ENCODE data around the gene MYBBP1A. TPM values are rescaled to one million over a fixed set of nuclear protein-coding genes. Genes with fewer than 3 reads are reported as not detected.

The MYBBP1A gene
- total RNA-seq, 2 donors from 2014 or later, result 21.4 to 58.7 TPM

DNA sequence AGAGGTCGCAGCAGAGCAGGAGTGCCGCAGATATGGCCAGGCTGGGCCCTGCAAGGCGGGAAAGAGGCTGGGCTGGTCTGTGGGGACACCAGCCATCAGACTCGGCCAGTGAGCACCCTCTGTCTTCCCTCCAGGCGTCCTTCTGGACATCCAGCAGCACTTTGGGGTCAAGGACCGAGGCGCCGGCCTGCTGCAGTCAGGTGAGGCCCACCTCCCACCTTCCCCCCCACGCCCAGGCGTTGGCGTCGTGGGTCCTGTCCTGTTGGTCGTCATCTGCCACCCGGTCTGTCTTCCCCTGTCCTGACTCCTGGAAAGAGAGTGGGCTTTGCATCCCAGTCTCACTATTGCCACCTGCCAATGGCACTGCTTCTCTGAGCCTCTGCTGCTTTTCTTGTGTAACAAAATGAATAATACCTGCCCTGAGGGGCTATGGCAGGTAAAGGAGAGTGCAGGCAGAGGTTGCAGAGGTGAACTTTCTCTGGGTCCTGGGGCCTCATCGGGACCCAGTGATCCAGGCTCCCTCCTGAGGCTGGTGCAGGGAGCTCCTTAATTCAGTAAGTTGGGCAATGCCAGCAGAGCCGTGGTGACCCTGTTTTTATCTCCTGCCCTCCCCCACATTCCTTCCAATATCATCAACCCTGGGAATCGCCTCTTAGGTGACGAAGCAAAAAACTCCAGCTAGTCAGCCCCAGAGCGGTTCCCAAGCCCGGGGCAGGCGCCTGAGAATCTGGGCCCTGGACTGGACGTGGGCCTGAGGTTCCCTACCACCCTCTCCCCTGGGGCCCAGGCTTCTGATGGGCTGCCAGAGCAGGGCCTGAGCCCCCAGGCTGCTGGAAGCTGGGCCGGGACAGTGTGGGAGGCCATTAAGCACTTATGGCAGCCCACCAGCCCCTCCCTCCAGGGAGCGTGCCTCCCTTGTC is 41.8 kb downstream of the MYBBP1A start:
- Histone ChIP-seq H3K27me3 (no peaks in the 10 kb centered on the region), H3K27ac (no peak overlapping the region), H3K4me3 (no peak overlapping the region), H3K9me3 (no peaks in the 10 kb centered on the region), H3K9ac (ENCODE audit: low read depth in 2 of 2, low read length in 2 of 2) (no peak overlapping the region), H3K4me1 (no peaks in the 10 kb centered on the region), H3K36me3 (no peaks in the 10 kb centered on the region)
- TF ChIP-seq, protein P1, sequence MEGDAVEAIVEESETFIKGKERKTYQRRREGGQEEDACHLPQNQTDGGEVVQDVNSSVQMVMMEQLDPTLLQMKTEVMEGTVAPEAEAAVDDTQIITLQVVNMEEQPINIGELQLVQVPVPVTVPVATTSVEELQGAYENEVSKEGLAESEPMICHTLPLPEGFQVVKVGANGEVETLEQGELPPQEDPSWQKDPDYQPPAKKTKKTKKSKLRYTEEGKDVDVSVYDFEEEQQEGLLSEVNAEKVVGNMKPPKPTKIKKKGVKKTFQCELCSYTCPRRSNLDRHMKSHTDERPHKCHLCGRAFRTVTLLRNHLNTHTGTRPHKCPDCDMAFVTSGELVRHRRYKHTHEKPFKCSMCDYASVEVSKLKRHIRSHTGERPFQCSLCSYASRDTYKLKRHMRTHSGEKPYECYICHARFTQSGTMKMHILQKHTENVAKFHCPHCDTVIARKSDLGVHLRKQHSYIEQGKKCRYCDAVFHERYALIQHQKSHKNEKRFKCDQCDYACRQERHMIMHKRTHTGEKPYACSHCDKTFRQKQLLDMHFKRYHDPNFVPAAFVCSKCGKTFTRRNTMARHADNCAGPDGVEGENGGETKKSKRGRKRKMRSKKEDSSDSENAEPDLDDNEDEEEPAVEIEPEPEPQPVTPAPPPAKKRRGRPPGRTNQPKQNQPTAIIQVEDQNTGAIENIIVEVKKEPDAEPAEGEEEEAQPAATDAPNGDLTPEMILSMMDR (IDR thresholded peaks at IDR 0.05), result no peak
- intact Hi-C loops (cut with DNase I), result no loop called here
- no peak for DNase-seq

DNA sequence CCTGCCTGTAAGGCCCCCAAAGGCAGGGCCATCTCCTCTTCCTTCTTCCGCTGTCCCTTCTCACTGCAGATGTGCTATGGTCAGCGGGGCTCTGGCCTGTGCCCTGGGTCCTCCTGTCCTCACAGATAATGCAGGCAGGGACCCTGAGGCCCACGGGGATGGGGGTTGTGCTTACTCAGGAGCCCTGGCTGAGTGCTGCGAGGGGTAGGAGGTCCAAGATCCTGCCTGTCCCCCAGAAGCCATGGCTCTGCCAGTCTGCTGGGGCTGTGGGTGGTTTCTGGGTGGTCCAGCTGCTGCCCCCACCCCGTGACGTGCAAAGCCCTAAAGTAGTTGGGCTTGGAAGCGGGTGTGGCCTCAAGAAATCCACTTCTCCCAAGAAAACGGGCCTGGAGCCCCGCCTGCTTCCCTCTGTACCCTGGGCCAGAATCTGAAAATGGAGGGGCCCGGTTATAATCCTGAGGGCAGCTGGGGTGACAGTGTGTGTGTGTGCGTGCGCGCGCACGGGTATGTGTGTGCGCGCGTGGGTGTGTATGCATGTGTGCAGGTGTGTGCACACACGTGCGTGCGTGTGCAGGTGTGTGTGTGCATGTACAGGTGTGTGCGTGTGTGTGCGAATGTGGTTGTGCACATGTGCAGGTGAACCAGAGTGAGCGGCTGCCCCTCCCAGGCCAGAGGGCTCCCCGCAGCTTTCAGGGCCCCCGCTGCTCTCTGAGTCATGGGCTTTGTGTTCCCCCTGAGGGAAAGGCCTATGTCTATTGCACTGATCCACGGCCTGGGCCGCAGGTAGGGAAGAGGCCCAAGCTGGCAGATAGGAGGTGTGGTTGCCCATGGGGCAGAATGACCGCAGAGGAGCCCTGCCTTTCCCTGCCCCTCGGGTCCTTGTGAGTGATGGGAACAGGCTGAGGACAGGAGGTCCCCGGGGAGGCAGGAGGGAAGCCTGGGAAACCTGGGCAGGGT is 42.8 kb downstream of the MYBBP1A start:
- intact Hi-C loops (cut with DNase I), result no loop called here
- TF ChIP-seq, protein P1 (IDR thresholded peaks at IDR 0.05), result no peak
- no peaks in the 10 kb centered on the region for H3K4me1 ChIP-seq
- no peaks in the 10 kb centered on the region for H3K9me3 ChIP-seq
- no peak overlapping the region for H3K9ac ChIP-seq (ENCODE audit: low read depth in 2 of 2, low read length in 2 of 2)
- no peak overlapping the region for H3K27ac ChIP-seq
- H3K4me3 ChIP-seq, result no peak overlapping the region
- DNase-seq, result no peak
- H3K27me3 ChIP-seq, result no peaks in the 10 kb centered on the region
- H3K36me3 ChIP-seq, result no peaks in the 10 kb centered on the region

DNA sequence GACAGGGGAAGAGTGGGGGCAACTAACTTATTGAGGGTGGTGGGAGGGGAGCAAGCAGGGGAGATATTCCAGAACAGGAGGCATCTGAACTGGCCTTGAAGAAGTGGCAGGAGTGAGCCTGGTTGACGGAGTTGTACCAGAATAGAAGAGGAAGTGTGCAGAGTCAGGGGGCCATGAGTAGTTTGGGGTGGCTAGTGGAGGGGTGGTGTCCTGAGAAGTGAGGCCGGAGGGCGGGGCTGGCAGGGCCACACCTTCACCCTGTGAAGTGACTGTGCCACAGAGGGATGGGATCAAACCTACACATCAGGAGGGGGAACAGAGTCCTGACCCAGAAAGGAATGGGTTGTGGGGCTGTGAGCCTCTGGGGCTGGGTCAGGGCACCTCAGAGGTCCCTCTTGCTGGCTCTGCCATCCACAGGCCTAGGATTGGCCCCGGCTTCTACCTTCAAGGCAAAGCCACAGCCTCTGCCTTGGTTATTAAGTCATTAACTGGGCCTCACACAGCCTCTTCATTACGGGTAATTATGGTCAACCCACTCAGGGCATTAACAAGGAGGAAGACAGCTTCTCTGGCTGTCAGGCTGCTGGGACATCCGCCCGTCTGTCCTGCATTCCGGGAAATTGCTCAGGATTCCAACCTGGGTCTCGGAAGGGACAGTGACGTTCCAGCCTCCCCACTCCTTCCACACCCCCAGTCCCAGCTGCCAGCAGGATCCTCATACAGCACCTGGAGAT is 43.8 kb downstream of the MYBBP1A start:
- H3K27ac ChIP-seq, result no peak overlapping the region
- intact Hi-C loops (cut with DNase I), result no loop called here
- no peak overlapping the region for H3K4me3 ChIP-seq
- H3K4me1 ChIP-seq, result no peaks in the 10 kb centered on the region
- no peaks in the 10 kb centered on the region for H3K9me3 ChIP-seq
- H3K27me3 ChIP-seq, result no peaks in the 10 kb centered on the region
- no peak for DNase-seq
- H3K9ac ChIP-seq (ENCODE audit: low read depth in 2 of 2, low read length in 2 of 2), result no peak overlapping the region
- H3K36me3 ChIP-seq, result no peaks in the 10 kb centered on the region
- TF ChIP-seq, protein P1 (IDR thresholded peaks at IDR 0.05), result no peak

DNA sequence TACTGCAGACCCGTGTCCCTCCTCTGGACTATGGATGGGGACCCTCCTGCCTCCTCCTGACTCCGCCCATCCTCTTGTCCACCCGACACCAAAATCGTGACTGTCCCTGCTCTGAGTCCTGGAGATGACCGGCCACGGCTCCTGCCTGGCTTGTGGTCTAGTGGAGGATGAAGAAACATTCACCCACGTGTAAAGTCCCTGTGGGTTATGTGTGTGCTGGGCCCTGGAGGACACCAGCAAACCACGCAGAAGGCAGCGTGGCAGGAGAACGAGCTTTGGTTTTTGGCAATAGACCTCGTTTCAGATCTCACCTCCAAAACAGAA is 44.6 kb downstream of the MYBBP1A start:
- TF ChIP-seq, protein P1 (IDR thresholded peaks at IDR 0.05), result no peak
- no peak overlapping the region for H3K4me3 ChIP-seq
- H3K27ac ChIP-seq, result no peak overlapping the region
- intact Hi-C loops (cut with DNase I), result no loop called here
- H3K4me1 ChIP-seq, result no peaks in the 10 kb centered on the region
- no peaks in the 10 kb centered on the region for H3K9me3 ChIP-seq
- no peak overlapping the region for H3K9ac ChIP-seq (ENCODE audit: low read depth in 2 of 2, low read length in 2 of 2)
- H3K36me3 ChIP-seq, result no peaks in the 10 kb centered on the region
- DNase-seq, result no peak
- H3K27me3 ChIP-seq, result no peaks in the 10 kb centered on the region

All from colonic mucosa (tissue), 4 donors.